ENCODE results near the gene UHRF1.

DNA sequence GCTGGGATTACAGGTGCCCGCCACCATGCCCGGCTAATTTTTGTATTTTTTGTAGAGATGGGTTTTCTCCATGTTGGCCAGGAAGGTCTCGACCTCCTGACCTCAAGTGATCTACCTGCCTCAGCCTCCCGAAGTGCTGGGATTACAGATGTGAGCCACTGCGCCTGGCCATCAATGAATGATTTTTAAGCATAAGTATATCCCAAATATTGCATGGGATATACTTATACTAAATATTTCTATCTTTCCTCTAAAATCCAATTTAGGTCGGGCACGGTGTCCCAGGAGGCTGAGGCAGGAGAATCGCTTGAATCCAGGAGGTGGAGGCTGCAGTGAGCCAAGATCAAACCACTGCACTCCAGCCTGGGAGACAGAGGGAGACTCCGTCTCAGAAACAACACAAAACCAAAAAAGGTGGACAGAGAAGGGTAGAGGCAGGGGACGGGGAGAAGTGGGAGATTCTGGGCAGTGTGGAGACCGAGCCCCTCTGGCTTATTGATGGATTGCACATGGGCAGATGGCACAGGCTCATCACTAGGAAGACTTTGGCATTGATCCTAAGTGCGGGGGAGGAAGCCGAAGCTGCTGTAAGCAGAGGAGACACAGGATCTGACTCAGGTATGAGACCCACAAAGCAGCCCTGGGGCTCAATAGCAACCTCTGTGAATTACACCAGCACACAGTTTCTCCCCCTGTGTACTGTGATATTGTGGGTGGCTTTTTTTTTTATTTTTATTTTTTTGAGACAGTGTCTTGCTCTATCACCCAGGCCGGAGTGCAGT is 20.1 kb upstream of the UHRF1 start:
- TF ChIP-seq, protein P1, sequence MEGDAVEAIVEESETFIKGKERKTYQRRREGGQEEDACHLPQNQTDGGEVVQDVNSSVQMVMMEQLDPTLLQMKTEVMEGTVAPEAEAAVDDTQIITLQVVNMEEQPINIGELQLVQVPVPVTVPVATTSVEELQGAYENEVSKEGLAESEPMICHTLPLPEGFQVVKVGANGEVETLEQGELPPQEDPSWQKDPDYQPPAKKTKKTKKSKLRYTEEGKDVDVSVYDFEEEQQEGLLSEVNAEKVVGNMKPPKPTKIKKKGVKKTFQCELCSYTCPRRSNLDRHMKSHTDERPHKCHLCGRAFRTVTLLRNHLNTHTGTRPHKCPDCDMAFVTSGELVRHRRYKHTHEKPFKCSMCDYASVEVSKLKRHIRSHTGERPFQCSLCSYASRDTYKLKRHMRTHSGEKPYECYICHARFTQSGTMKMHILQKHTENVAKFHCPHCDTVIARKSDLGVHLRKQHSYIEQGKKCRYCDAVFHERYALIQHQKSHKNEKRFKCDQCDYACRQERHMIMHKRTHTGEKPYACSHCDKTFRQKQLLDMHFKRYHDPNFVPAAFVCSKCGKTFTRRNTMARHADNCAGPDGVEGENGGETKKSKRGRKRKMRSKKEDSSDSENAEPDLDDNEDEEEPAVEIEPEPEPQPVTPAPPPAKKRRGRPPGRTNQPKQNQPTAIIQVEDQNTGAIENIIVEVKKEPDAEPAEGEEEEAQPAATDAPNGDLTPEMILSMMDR (IDR thresholded peaks at IDR 0.05; ENCODE audit: low read depth, low read length) = no peak
- TF ChIP-seq EZH2phosphoT487 (IDR thresholded peaks at IDR 0.05; ENCODE audit: low read depth) = no peak
